Measurements from ENCODE around the gene PRKAG1.

Gene PRKAG1

DNA sequence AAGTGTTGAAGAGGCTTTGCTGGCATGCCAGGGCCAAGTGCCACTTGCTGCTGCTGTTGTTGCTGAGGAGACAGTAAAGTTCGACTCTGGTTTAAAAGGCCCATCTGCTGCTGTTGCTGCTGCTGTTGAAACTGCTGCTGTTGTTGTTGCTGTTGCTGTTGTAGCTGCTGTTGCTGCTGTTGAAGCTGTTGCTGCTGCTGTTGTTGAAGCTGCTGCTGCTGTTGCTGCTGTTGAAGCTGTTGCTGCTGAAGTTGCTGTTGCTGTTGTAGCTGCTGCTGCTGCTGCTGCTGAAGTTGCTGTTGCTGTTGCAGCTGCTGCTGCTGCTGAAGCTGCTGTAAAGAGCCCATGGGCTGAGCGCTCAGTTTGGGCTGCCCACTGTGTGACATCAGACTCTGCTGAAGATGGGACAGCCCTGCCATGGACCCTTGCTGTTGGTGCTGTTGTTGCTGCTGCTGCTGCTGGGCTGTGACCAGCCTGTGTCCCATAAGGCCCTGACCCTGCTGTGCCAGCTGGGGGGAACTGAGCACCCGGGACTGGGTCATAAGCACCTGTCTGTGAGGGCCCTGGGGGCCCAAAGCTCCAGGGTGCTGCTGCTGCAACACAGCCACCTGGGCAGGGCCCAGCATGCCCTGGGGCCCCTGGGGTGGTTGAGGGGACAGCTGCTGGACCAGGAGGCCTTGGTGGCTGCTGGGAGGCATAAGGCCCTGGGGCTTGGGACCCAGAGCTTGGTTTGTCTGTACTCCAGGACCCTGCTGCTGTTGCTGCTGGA, 14.3 kb upstream of the PRKAG1 start:
- Histone ChIP-seq H3K27me3 (replicated peaks; ENCODE audit: insufficient read depth, low read length) (no peaks in the 10 kb centered on the region), H4K20me1 (ENCODE audit: insufficient read depth, low read length) (no peaks in the 10 kb centered on the region), H3K9me2 (replicated peaks; ENCODE audit: insufficient read depth, low read length) (no peaks in the 10 kb centered on the region), H3K9me3 (replicated peaks; ENCODE audit: insufficient read depth, low read length) (no peaks in the 10 kb centered on the region), H3K36me3 (replicated peaks; ENCODE audit: insufficient read depth, low read length) (no peaks in the 10 kb centered on the region; the same call in 1 of the 2 replicates), H3K4me3 (ENCODE audit: low read length) (no peak overlapping the region), H2AFZ (ENCODE audit: low read length) (no peak overlapping the region), H3K27ac (ENCODE audit: low read length) (no peak overlapping the region), H3K9ac (ENCODE audit: low read length) (no peak overlapping the region), H3K79me2 (ENCODE audit: low read length) (no peaks in the 10 kb centered on the region), H3K4me1 (ENCODE audit: low read length) (no peaks in the 10 kb centered on the region), H3F3A (ENCODE audit: insufficient read depth, low read length) (no peaks in the 10 kb centered on the region), H3K4me2 (ENCODE audit: low read depth, low read length) (no peak overlapping the region)
- TF ChIP-seq, protein P1, sequence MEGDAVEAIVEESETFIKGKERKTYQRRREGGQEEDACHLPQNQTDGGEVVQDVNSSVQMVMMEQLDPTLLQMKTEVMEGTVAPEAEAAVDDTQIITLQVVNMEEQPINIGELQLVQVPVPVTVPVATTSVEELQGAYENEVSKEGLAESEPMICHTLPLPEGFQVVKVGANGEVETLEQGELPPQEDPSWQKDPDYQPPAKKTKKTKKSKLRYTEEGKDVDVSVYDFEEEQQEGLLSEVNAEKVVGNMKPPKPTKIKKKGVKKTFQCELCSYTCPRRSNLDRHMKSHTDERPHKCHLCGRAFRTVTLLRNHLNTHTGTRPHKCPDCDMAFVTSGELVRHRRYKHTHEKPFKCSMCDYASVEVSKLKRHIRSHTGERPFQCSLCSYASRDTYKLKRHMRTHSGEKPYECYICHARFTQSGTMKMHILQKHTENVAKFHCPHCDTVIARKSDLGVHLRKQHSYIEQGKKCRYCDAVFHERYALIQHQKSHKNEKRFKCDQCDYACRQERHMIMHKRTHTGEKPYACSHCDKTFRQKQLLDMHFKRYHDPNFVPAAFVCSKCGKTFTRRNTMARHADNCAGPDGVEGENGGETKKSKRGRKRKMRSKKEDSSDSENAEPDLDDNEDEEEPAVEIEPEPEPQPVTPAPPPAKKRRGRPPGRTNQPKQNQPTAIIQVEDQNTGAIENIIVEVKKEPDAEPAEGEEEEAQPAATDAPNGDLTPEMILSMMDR (IDR thresholded peaks at IDR 0.05; ENCODE audit: low read length): no peak
- no peak for TF ChIP-seq EZH2 (optimal IDR thresholded peaks at IDR 0.05; ENCODE audit: low read depth, low read length)
- TF ChIP-seq EZH2phosphoT487 (IDR thresholded peaks at IDR 0.05; ENCODE audit: low read length): no peak
- DNase-seq: no peak

DNA sequence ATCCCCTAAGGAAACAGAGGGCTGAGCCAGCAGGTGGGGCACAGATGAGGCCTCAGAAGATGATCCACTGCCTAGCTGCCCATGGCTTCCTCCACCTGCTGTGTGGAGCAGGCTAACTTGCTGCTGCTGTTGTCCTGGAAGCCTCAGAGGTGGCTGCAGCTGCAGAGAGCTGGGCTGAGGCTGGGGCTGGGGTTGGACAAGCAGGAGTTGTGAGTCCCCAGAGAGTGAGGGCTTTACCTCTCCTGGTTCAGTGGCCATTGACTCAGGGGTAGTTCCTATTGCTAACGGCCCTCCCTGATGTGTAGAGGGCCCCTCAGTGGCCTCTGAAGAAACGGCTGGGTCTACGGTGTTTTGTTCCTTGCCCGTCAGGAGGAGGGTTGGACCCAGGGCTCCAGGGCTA, 13.7 kb upstream of the PRKAG1 start:
- Histone ChIP-seq H3K9me2 (replicated peaks; ENCODE audit: insufficient read depth, low read length) (no peaks in the 10 kb centered on the region), H3F3A (ENCODE audit: insufficient read depth, low read length) (no peaks in the 10 kb centered on the region), H3K4me3 (ENCODE audit: low read length) (no peak overlapping the region), H3K27me3 (replicated peaks; ENCODE audit: insufficient read depth, low read length) (no peaks in the 10 kb centered on the region), H3K79me2 (ENCODE audit: low read length) (no peaks in the 10 kb centered on the region), H3K36me3 (replicated peaks; ENCODE audit: insufficient read depth, low read length) (no peaks in the 10 kb centered on the region; the same call in 1 of the 2 replicates), H4K20me1 (ENCODE audit: insufficient read depth, low read length) (no peaks in the 10 kb centered on the region), H2AFZ (ENCODE audit: low read length) (no peak overlapping the region), H3K9ac (ENCODE audit: low read length) (no peak overlapping the region), H3K27ac (ENCODE audit: low read length) (no peak overlapping the region), H3K9me3 (replicated peaks; ENCODE audit: insufficient read depth, low read length) (no peaks in the 10 kb centered on the region), H3K4me2 (ENCODE audit: low read depth, low read length) (no peak overlapping the region), H3K4me1 (ENCODE audit: low read length) (no peaks in the 10 kb centered on the region)
- TF ChIP-seq EZH2phosphoT487 (IDR thresholded peaks at IDR 0.05; ENCODE audit: low read length) (no peak), EZH2 (optimal IDR thresholded peaks at IDR 0.05; ENCODE audit: low read depth, low read length) (no peak)
- TF ChIP-seq, protein P1 (IDR thresholded peaks at IDR 0.05; ENCODE audit: low read length): no peak
- no peak for DNase-seq

DNA sequence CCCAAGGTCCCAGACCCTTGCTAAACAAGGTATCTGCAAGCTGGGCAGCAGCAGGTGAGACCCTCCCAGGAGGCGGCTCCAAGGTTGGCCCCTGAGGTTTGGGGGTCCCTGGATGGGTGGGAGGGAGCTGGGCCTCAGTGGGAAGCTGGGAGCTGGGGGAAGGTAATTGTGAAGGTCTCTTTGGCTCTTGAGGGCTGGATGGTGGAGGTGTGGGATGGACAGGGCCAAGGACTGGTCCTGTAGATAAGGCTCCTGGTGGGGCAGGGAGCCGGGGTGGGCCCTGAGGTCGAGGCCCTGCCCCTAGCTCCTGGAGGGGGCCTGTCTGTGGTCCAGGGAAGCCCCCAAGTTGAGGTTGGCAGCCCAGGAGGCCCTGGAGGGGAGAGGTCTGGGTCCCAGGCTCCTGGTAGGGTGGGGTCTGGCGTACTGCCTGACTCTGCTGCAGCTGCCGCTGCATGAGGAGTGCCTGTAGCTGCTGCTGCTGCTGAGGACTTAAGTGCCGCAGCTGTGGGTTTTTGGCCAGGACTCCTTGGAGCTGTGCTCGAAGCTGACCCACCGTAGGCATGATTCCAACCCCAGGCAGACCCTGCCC, 13.1 kb upstream of the PRKAG1 start:
- no peaks in the 10 kb centered on the region for H3F3A ChIP-seq (ENCODE audit: insufficient read depth, low read length)
- H3K27ac ChIP-seq (ENCODE audit: low read length): no peak overlapping the region
- no peaks in the 10 kb centered on the region for H3K9me3 ChIP-seq (replicated peaks; ENCODE audit: insufficient read depth, low read length)
- H4K20me1 ChIP-seq (ENCODE audit: insufficient read depth, low read length): no peaks in the 10 kb centered on the region
- no peak overlapping the region for H3K4me2 ChIP-seq (ENCODE audit: low read depth, low read length)
- H3K9ac ChIP-seq (ENCODE audit: low read length): no peak overlapping the region
- H3K4me3 ChIP-seq (ENCODE audit: low read length): no peak overlapping the region
- H3K4me1 ChIP-seq (ENCODE audit: low read length): no peaks in the 10 kb centered on the region
- TF ChIP-seq EZH2 (optimal IDR thresholded peaks at IDR 0.05; ENCODE audit: low read depth, low read length) (no peak), EZH2phosphoT487 (IDR thresholded peaks at IDR 0.05; ENCODE audit: low read length) (no peak)
- no peak overlapping the region for H2AFZ ChIP-seq (ENCODE audit: low read length)
- no peaks in the 10 kb centered on the region for H3K9me2 ChIP-seq (replicated peaks; ENCODE audit: insufficient read depth, low read length)
- no peaks in the 10 kb centered on the region for H3K27me3 ChIP-seq (replicated peaks; ENCODE audit: insufficient read depth, low read length)
- no peak for DNase-seq
- H3K36me3 ChIP-seq (replicated peaks; ENCODE audit: insufficient read depth, low read length): no peaks in the 10 kb centered on the region; the same call in 1 of the 2 replicates
- H3K79me2 ChIP-seq (ENCODE audit: low read length): no peaks in the 10 kb centered on the region
